HEK293 (cell line): ENCODE data around the gene ALG8.

Source experiments
- GLIS1 ChIP-seq: fragments of 450-650 bp; formaldehyde crosslinking; IDR thresholded peaks from 2 replicates; pipeline ENCODE4 v1.5.1; 2016; ENCODE audit warnings: missing biosample characterization, missing genetic modification characterization
- GLIS2 ChIP-seq: fragments of 450-650 bp; formaldehyde crosslinking; IDR thresholded peaks from 2 replicates; pipeline ENCODE4 v1.5.1; 2016; ENCODE audit warnings: missing biosample characterization, missing genetic modification characterization
- HOXD13 ChIP-seq: sonication (generic); formaldehyde crosslinking; IDR thresholded peaks from 2 replicates; pipeline ENCODE4 v1.8.0; 2022; ENCODE audit warnings: missing genetic modification reagents, borderline replicate concordance
- KLF7 ChIP-seq: fragments of 450-650 bp; formaldehyde crosslinking; IDR thresholded peaks from 2 replicates; pipeline ENCODE4 v1.5.1; 2016; ENCODE audit warnings: missing biosample characterization, missing genetic modification characterization, borderline replicate concordance
- REPIN1 ChIP-seq: fragments of 450-650 bp; formaldehyde crosslinking; IDR thresholded peaks from 2 replicates; pipeline ENCODE4 v1.5.1; 2017; ENCODE audit warnings: missing biosample characterization, missing genetic modification characterization, low read depth
- TCF7L2 ChIP-seq: IDR thresholded peaks from 2 replicates; pipeline ENCODE4 v1.6.1; 2011; ENCODE audit warnings: low read depth, mild to moderate bottlenecking, inconsistent platforms, low read length, moderate library complexity, borderline replicate concordance
- ZBTB17 ChIP-seq: fragments of 450-650 bp; formaldehyde crosslinking; IDR thresholded peaks from 2 replicates; pipeline ENCODE4 v1.5.1; 2016; ENCODE audit warnings: missing biosample characterization, missing genetic modification characterization
- ZBTB20 ChIP-seq: fragments of 450-650 bp; formaldehyde crosslinking; IDR thresholded peaks from 2 replicates; pipeline ENCODE4 v1.5.1; 2016; ENCODE audit warnings: missing biosample characterization, missing genetic modification characterization
- ZNF146 ChIP-seq: fragments of 450-650 bp; formaldehyde crosslinking; IDR thresholded peaks from 2 replicates; pipeline ENCODE4 v1.5.1; 2016; ENCODE audit warnings: missing biosample characterization, missing genetic modification characterization
- ZNF202 ChIP-seq: fragments of 450-650 bp; formaldehyde crosslinking; IDR thresholded peaks from 2 replicates; pipeline ENCODE4 v1.5.1; 2016; ENCODE audit warnings: missing biosample characterization, missing genetic modification characterization, borderline replicate concordance
- ZNF214 ChIP-seq: fragments of 450-650 bp; formaldehyde crosslinking; IDR thresholded peaks from 2 replicates; pipeline ENCODE4 v1.5.1; 2017; ENCODE audit warnings: missing biosample characterization, mild to moderate bottlenecking, missing genetic modification characterization, borderline replicate concordance
- ZNF37A ChIP-seq: fragments of 450-650 bp; IDR thresholded peaks from 2 replicates; pipeline ENCODE4 v1.5.1; 2018; ENCODE audit warnings: missing biosample characterization, missing genetic modification characterization
- ZNF391 ChIP-seq: fragments of 450-650 bp; formaldehyde crosslinking; IDR thresholded peaks from 2 replicates; pipeline ENCODE4 v1.5.1; 2016; ENCODE audit warnings: low read depth, missing biosample characterization, missing genetic modification characterization, borderline replicate concordance
- ZNF48 ChIP-seq: fragments of 450-650 bp; formaldehyde crosslinking; IDR thresholded peaks from 2 replicates; pipeline ENCODE4 v1.5.1; 2016; ENCODE audit warnings: missing biosample characterization, missing genetic modification characterization
- ZNF501 ChIP-seq: fragments of 450-650 bp; formaldehyde crosslinking; IDR thresholded peaks from 2 replicates; pipeline ENCODE4 v1.5.1; 2016; ENCODE audit warnings: missing biosample characterization, missing genetic modification characterization
- ZNF514 ChIP-seq: fragments of 450-650 bp; formaldehyde crosslinking; IDR thresholded peaks from 2 replicates; pipeline ENCODE4 v1.5.1; 2016; ENCODE audit warnings: missing biosample characterization, missing genetic modification characterization
- ZNF548 ChIP-seq: fragments of 450-650 bp; formaldehyde crosslinking; IDR thresholded peaks from 2 replicates; pipeline ENCODE4 v1.5.1; 2016; ENCODE audit warnings: missing biosample characterization, missing genetic modification characterization
- ZNF549 ChIP-seq: fragments of 450-650 bp; IDR thresholded peaks from 2 replicates; pipeline ENCODE4 v1.5.1; 2018; ENCODE audit warnings: missing biosample characterization, missing genetic modification characterization, mild to moderate bottlenecking, inconsistent platforms, moderate library complexity
- ZNF555 ChIP-seq: fragments of 450-650 bp; formaldehyde crosslinking; conservative IDR thresholded peaks from 2 replicates; pipeline ENCODE4 v1.5.1; 2017; ENCODE audit warnings: missing biosample characterization, mild to moderate bottlenecking, missing genetic modification characterization, inconsistent platforms
- ZNF585B ChIP-seq: fragments of 450-650 bp; formaldehyde crosslinking; IDR thresholded peaks from 2 replicates; pipeline ENCODE4 v1.5.1; 2016; ENCODE audit warnings: missing biosample characterization, missing genetic modification characterization
- ZNF707 ChIP-seq: fragments of 450-650 bp; formaldehyde crosslinking; IDR thresholded peaks from 2 replicates; pipeline ENCODE4 v1.5.1; 2016; ENCODE audit warnings: missing biosample characterization, missing genetic modification characterization
- ZNF76 ChIP-seq: fragments of 450-650 bp; formaldehyde crosslinking; IDR thresholded peaks from 2 replicates; pipeline ENCODE4; 2016; ENCODE audit warnings: low read depth, missing biosample characterization, missing genetic modification characterization, borderline replicate concordance
- ZSCAN30 ChIP-seq: fragments of 450-650 bp; IDR thresholded peaks from 2 replicates; pipeline ENCODE4 v1.5.1; 2018; ENCODE audit warnings: missing biosample characterization, mild to moderate bottlenecking, missing genetic modification characterization, moderate library complexity
- TF ChIP-seq, protein P1 (sequence below): fragments of 450-650 bp; formaldehyde crosslinking; IDR thresholded peaks from 2 replicates; pipeline ENCODE4 v1.5.1; 2016; ENCODE audit warnings: missing biosample characterization, missing genetic modification characterization
- TF ChIP-seq, protein P2 (sequence below): fragments of 450-650 bp; formaldehyde crosslinking; IDR thresholded peaks from 2 replicates; pipeline ENCODE4 v1.5.1; 2016; ENCODE audit warnings: missing biosample characterization, missing genetic modification characterization
- TF ChIP-seq, protein P3 (sequence below): fragments of 450-650 bp; formaldehyde crosslinking; IDR thresholded peaks from 2 replicates; pipeline ENCODE4 v1.5.1; 2016; ENCODE audit warnings: missing biosample characterization, missing genetic modification characterization
- TF ChIP-seq, protein P4 (sequence below): fragments of 450-650 bp; formaldehyde crosslinking; IDR thresholded peaks from 2 replicates; pipeline ENCODE4 v1.5.1; 2017; ENCODE audit warnings: missing biosample characterization, missing genetic modification characterization
- TF ChIP-seq, protein P5 (sequence below): fragments of 450-650 bp; formaldehyde crosslinking; IDR thresholded peaks from 2 replicates; pipeline ENCODE4 v1.5.1; 2016; ENCODE audit warnings: missing biosample characterization, missing genetic modification characterization
- TF ChIP-seq, protein P6 (sequence below): fragments of 450-650 bp; formaldehyde crosslinking; IDR thresholded peaks from 2 replicates; pipeline ENCODE4 v1.5.1; 2016; ENCODE audit warnings: missing biosample characterization, missing genetic modification characterization

ALG8 gene

DNA sequence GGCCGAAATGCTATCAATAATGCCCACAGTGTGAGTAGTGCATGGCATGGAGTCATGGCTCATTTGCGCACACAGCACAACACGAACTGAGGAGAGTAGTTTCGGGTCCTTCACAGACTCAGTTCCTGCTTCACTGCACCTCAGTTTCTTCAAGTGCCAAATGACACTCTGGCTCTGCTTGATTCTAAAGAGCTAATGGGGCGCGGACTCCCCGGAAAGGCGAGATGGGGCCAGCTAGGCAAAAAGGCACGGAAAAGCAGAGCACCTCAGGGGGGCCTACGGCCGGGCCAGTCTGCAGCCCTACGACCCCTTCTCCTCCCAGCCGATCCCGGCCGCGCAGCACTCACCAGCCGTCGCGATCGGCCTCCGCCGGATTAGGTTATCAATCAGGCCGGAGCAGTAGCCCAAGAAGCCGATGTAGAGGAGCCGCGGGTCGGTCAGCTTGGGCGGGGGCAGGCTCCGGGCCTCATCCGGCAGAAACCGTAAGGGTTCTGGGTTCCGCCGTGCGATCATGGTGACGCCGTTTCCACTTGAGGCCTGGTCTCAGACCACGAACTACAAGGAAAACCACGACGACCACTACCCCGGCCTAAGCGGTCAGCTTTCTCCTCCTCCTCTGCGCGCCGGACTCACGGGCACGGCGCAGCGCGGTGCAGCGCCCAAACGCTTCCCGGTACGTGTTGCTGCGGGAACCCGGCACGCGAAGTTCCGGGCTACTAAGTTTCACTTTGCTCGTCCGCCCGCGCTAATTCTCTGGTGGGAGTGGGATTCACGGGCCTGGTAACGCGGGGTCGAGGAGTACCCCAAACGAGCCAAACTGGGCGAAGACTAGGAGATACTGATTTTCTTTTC lies 60.0 kb downstream of the ALG8 start, which contains the start of gene NDUFC2 (continued):
- TF ChIP-seq, protein P1, sequence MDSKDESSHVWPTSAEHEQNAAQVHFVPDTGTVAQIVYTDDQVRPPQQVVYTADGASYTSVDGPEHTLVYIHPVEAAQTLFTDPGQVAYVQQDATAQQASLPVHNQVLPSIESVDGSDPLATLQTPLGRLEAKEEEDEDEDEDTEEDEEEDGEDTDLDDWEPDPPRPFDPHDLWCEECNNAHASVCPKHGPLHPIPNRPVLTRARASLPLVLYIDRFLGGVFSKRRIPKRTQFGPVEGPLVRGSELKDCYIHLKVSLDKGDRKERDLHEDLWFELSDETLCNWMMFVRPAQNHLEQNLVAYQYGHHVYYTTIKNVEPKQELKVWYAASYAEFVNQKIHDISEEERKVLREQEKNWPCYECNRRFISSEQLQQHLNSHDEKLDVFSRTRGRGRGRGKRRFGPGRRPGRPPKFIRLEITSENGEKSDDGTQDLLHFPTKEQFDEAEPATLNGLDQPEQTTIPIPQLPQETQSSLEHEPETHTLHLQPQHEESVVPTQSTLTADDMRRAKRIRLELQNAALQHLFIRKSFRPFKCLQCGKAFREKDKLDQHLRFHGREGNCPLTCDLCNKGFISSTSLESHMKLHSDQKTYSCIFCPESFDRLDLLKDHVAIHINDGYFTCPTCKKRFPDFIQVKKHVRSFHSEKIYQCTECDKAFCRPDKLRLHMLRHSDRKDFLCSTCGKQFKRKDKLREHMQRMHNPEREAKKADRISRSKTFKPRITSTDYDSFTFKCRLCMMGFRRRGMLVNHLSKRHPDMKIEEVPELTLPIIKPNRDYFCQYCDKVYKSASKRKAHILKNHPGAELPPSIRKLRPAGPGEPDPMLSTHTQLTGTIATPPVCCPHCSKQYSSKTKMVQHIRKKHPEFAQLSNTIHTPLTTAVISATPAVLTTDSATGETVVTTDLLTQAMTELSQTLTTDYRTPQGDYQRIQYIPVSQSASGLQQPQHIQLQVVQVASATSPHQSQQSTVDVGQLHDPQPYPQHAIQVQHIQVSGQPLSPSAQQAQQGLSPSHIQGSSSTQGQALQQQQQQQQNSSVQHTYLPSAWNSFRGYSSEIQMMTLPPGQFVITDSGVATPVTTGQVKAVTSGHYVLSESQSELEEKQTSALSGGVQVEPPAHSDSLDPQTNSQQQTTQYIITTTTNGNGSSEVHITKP (tag by site-specific recombination), result peak; percentile 30; the same call in 1 of the 2 replicates
- peak; percentile 89; the same call in 1 of the 2 replicates for TF ChIP-seq ZNF391 (tag by site-specific recombination)
- TF ChIP-seq ZNF202, result no peak
- TF ChIP-seq HOXD13 (CRISPR knock-in tag), result peak; percentile 66; the same call in 1 of the 2 replicates
- TF ChIP-seq TCF7L2, result no peak
- no peak for TF ChIP-seq ZNF707
- peak; percentile 88; the same call in 1 of the 2 replicates for TF ChIP-seq ZNF501 (tag by site-specific recombination)
- TF ChIP-seq, protein P2, sequence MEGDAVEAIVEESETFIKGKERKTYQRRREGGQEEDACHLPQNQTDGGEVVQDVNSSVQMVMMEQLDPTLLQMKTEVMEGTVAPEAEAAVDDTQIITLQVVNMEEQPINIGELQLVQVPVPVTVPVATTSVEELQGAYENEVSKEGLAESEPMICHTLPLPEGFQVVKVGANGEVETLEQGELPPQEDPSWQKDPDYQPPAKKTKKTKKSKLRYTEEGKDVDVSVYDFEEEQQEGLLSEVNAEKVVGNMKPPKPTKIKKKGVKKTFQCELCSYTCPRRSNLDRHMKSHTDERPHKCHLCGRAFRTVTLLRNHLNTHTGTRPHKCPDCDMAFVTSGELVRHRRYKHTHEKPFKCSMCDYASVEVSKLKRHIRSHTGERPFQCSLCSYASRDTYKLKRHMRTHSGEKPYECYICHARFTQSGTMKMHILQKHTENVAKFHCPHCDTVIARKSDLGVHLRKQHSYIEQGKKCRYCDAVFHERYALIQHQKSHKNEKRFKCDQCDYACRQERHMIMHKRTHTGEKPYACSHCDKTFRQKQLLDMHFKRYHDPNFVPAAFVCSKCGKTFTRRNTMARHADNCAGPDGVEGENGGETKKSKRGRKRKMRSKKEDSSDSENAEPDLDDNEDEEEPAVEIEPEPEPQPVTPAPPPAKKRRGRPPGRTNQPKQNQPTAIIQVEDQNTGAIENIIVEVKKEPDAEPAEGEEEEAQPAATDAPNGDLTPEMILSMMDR (tag by site-specific recombination), result peak; percentile 40; the same call in 1 of the 2 replicates
- TF ChIP-seq ZNF76 (tag by site-specific recombination), result peak; percentile 79
- TF ChIP-seq GLIS1 (tag by site-specific recombination), result no peak
- TF ChIP-seq, protein P3, sequence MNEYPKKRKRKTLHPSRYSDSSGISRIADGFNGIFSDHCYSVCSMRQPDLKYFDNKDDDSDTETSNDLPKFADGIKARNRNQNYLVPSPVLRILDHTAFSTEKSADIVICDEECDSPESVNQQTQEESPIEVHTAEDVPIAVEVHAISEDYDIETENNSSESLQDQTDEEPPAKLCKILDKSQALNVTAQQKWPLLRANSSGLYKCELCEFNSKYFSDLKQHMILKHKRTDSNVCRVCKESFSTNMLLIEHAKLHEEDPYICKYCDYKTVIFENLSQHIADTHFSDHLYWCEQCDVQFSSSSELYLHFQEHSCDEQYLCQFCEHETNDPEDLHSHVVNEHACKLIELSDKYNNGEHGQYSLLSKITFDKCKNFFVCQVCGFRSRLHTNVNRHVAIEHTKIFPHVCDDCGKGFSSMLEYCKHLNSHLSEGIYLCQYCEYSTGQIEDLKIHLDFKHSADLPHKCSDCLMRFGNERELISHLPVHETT (tag by site-specific recombination), result peak; percentile 80
- no peak for TF ChIP-seq ZNF48 (tag by site-specific recombination)
- TF ChIP-seq REPIN1, result peak; percentile 83; the same call in 1 of the 2 replicates
- no peak for TF ChIP-seq ZNF549
- TF ChIP-seq GLIS2 (tag by site-specific recombination), result no peak
- TF ChIP-seq ZBTB20 (tag by site-specific recombination), result peak; percentile 53; the same call in 1 of the 2 replicates
- TF ChIP-seq, protein P4, sequence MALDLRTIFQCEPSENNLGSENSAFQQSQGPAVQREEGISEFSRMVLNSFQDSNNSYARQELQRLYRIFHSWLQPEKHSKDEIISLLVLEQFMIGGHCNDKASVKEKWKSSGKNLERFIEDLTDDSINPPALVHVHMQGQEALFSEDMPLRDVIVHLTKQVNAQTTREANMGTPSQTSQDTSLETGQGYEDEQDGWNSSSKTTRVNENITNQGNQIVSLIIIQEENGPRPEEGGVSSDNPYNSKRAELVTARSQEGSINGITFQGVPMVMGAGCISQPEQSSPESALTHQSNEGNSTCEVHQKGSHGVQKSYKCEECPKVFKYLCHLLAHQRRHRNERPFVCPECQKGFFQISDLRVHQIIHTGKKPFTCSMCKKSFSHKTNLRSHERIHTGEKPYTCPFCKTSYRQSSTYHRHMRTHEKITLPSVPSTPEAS (tag by site-specific recombination), result no peak
- TF ChIP-seq ZNF555 (tag by site-specific recombination), result no peak
- TF ChIP-seq, protein P5, sequence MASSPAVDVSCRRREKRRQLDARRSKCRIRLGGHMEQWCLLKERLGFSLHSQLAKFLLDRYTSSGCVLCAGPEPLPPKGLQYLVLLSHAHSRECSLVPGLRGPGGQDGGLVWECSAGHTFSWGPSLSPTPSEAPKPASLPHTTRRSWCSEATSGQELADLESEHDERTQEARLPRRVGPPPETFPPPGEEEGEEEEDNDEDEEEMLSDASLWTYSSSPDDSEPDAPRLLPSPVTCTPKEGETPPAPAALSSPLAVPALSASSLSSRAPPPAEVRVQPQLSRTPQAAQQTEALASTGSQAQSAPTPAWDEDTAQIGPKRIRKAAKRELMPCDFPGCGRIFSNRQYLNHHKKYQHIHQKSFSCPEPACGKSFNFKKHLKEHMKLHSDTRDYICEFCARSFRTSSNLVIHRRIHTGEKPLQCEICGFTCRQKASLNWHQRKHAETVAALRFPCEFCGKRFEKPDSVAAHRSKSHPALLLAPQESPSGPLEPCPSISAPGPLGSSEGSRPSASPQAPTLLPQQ (tag by site-specific recombination), result peak; percentile 78; the same call in 1 of the 2 replicates
- TF ChIP-seq ZBTB17 (tag by site-specific recombination), result peak; percentile 97
- TF ChIP-seq KLF7 (tag by site-specific recombination), result peak; percentile 85
- 0 out of 2 replicates have a peak, but pooled peaks have one; percentile 17 for TF ChIP-seq ZNF146 (tag by site-specific recombination)
- TF ChIP-seq ZNF514 (tag by site-specific recombination), result no peak
- no peak for TF ChIP-seq ZNF585B (tag by site-specific recombination)
- TF ChIP-seq, protein P6, sequence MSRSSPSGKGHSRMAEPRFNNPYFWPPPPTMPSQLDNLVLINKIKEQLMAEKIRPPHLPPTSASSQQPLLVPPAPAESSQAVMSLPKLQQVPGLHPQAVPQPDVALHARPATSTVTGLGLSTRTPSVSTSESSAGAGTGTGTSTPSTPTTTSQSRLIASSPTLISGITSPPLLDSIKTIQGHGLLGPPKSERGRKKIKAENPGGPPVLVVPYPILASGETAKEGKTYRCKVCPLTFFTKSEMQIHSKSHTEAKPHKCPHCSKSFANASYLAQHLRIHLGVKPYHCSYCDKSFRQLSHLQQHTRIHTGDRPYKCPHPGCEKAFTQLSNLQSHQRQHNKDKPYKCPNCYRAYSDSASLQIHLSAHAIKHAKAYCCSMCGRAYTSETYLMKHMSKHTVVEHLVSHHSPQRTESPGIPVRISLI (tag by site-specific recombination), result no peak
- no peak for TF ChIP-seq ZNF548
- peak; percentile 90; the same call in 1 of the 2 replicates for TF ChIP-seq ZSCAN30 (tag by site-specific recombination)
- TF ChIP-seq ZNF37A (tag by site-specific recombination), result no peak
- no peak for TF ChIP-seq ZNF214 (tag by site-specific recombination)
